Smooth muscle cell of the coronary artery (primary cell): ENCODE results near the gene ADGRL2. TPM values are rescaled to one million over a fixed set of nuclear protein-coding genes. Genes with fewer than 3 reads are reported as not detected.

Experiments used
- total RNA-seq: library from RNA; depleted of rRNA; stranded (reverse); fragments of >200 nt; gene quantifications from 2 replicates; pipeline ENCODE4 v1.2.3, GENCODE V29; 2014; ENCODE audit warnings: low replicate concordance

The ADGRL2 gene
- total RNA-seq: 71.3 and 131 TPM in 2 replicates

GRCh38 chr1:81800695-81801650 is at the start of gene ADGRL2:
Gene ADGRL2 (plus strand): TSS chr1:81800934. CDS start chr1:81836985, 36,051 bp downstream.

